Adrenal gland (tissue), 5 donors: ENCODE data around the gene IQCF5.

Experiments used
- CTCF ChIP-seq, 6 experiments: fragments of 450-650 bp in 4 of 6; fragments of 200-600 bp in 2 of 6; sonication (generic) in 1 of 6; IDR thresholded peaks; 1 replicate in 5 of 6; 2 replicates in 1 of 6; pipeline versions ENCODE4 v1.5.1 to v1.8.0; 2016 to 2021; ENCODE audit warnings: antibody characterized with exemption in 6 of 6, mild to moderate bottlenecking in 2 of 6, moderate library complexity in 1 of 6
- POLR2A ChIP-seq, 2 donors: fragments of 450-650 bp; IDR thresholded peaks; one replicate each; pipeline ENCODE4 v1.6.1; 2017; ENCODE audit warnings: antibody characterized with exemption in 2 of 2, mild to moderate bottlenecking in 2 of 2, moderate library complexity in 1 of 2
- donor health status: DM: no; HTN: no; CAD: no.

- TF ChIP-seq CTCF (IDR thresholded peaks at IDR 0.05) (no peak), POLR2A (IDR thresholded peaks at IDR 0.05) (no peak)
Measured at GRCh38 chr3:51888463-51889105, 13.2 kb upstream of the IQCF5 start.
